Tibial nerve (tissue), 4 donors: ENCODE measurements around the gene DYNLRB1.
"Not testable (repeated sequence)": the region's sequence is repeated elsewhere in the genome, so short reads cannot be mapped to it uniquely, and the experiment has no call there.

Experiments used
- EP300 ChIP-seq, 2 donors: sonication (generic); formaldehyde crosslinking; IDR thresholded peaks; one replicate each; pipeline ENCODE4 v1.6.1; 2017; ENCODE audit warnings: antibody characterized with exemption in 2 of 2, mild to moderate bottlenecking in 1 of 2
- TF ChIP-seq, protein P1 (sequence below), 5 experiments: fragments of 200-600 bp in 3 of 5; fragments of 450-650 bp in 2 of 5; sonication (generic) in 3 of 5; IDR thresholded peaks; one replicate each; pipeline ENCODE4 v1.5.1; 2016 to 2019; ENCODE audit warnings: antibody characterized with exemption in 5 of 5, mild to moderate bottlenecking in 3 of 5, moderate library complexity in 2 of 5

DNA sequence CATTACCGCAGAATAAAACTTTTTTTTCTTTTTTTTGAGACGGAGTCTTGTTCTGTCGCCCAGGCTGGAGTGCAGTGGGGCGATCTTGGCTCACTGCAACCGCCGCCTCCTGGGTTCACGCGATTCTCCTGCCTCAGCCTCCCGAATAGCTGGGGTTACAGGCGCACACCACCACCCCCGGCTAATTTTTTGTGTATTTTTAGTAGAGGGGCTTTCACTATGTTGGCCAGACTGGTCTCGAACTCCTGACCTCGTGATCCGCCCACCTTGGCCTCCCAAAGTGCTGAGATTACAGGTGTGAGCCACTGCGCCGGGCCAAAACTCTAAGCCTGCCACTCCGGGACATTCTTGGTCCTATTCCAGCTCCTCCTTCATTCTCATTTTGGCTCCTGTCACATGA is 2.2 kb upstream of the DYNLRB1 start:
- TF ChIP-seq, protein P1, sequence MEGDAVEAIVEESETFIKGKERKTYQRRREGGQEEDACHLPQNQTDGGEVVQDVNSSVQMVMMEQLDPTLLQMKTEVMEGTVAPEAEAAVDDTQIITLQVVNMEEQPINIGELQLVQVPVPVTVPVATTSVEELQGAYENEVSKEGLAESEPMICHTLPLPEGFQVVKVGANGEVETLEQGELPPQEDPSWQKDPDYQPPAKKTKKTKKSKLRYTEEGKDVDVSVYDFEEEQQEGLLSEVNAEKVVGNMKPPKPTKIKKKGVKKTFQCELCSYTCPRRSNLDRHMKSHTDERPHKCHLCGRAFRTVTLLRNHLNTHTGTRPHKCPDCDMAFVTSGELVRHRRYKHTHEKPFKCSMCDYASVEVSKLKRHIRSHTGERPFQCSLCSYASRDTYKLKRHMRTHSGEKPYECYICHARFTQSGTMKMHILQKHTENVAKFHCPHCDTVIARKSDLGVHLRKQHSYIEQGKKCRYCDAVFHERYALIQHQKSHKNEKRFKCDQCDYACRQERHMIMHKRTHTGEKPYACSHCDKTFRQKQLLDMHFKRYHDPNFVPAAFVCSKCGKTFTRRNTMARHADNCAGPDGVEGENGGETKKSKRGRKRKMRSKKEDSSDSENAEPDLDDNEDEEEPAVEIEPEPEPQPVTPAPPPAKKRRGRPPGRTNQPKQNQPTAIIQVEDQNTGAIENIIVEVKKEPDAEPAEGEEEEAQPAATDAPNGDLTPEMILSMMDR (IDR thresholded peaks at IDR 0.05), result not testable (repeated sequence)
- TF ChIP-seq EP300 (IDR thresholded peaks at IDR 0.05), result not testable (repeated sequence)
